PC-3 (cell line): ENCODE results near the gene EN2.

Experiments used
- CTCF ChIP-seq: fragments of 300-600 bp; sonication (generic); conservative IDR thresholded peaks from 2 replicates; pipeline ENCODE4 v1.5.1; 2017; ENCODE audit warnings: antibody characterized with exemption, low read depth, mild to moderate bottlenecking, low read length
- EZH2 ChIP-seq: fragments of 300-600 bp; sonication (generic); IDR thresholded peaks from one replicate; pipeline ENCODE4 v1.6.1; 2017; ENCODE audit warnings: antibody characterized with exemption, mild to moderate bottlenecking, low read length; ENCODE audit not compliant: unreplicated experiment
- EZH2phosphoT487 ChIP-seq: fragments of 300-600 bp; sonication (generic); IDR thresholded peaks from 2 replicates; pipeline ENCODE4 v1.6.1; 2018; ENCODE audit warnings: mild to moderate bottlenecking, antibody characterized with exemption, low read length, borderline replicate concordance

DNA sequence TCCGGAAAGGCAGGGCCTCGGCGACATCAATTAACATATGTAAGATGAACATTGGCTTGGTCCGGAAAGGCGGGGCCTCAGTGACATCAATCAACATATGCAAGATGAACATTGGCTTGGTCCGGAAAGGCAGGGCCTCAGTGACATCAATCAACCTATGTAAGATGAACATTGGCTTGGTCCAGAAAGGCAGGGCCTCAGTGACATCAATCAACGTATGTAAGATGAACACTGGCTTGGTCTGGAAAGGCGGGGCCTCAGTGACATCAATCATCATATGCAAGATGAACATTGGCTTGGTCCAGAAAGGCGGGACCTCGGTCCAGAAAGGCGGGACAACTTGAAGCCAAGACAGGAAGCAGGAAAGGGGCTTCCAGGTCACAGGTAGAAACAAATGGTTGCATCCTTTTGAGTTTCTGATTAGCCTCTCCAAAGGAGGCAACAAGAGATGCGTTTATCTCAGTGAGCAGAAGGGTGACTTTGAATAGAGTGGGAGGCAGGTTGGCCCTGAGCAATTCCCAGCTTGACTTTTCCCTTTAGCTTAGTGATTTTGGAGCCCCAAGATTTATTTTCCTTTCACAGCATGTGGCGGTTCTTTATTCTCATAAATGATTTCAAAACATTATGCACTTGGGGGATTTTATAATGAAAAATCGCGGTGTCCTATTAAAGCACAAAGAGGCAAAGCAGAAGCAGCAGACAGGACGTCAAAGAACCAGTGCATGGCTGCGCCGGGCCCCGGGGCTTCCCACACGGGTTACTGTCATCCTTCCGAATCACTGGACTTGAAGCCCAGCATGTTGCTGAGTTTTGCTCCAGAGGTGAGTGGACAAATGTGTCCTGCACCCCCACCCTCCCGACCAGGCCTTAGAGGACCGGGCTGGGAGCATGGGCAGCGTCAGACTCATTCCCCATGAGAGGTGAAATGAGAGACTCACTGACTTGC lies 43.1 kb upstream of the EN2 start:
- TF ChIP-seq CTCF (no peak), EZH2phosphoT487 (no peak), EZH2 (no peak)
